BLaER1 (cell line): Measurements from ENCODE around the gene PRR12.
"Not testable (repeated sequence)": the region's sequence is repeated elsewhere in the genome, so short reads cannot be mapped to it uniquely, and the experiment has no call there.

Experiments
- H3K27ac ChIP-seq: shearing (Covaris generic); formaldehyde crosslinking; 2 replicates; pipeline ENCODE4 v1.8.1; 2022
- H3K27me3 ChIP-seq: shearing (Covaris generic); formaldehyde crosslinking; 2 replicates; pipeline ENCODE4 v1.8.1; 2022
- H3K36me3 ChIP-seq: shearing (Covaris generic); formaldehyde crosslinking; 2 replicates; pipeline ENCODE4 v1.8.1; 2022
- H3K4me1 ChIP-seq: shearing (Covaris generic); formaldehyde crosslinking; 2 replicates; pipeline ENCODE4 v1.8.1; 2022
- H3K4me2 ChIP-seq: shearing (Covaris generic); formaldehyde crosslinking; 2 replicates; pipeline ENCODE4 v1.8.1; 2022
- H3K4me3 ChIP-seq: shearing (Covaris generic); formaldehyde crosslinking; 2 replicates; pipeline ENCODE4 v1.8.1; 2022
- H3K9ac ChIP-seq: shearing (Covaris generic); formaldehyde crosslinking; 2 replicates; pipeline ENCODE4 v1.8.1; 2022
- H3K9me3 ChIP-seq: shearing (Covaris generic); formaldehyde crosslinking; 2 replicates; pipeline ENCODE4 v1.8.1; 2022
- H4K20me1 ChIP-seq: shearing (Covaris generic); formaldehyde crosslinking; 2 replicates; pipeline ENCODE4 v1.8.1; 2022
- Cebpa-rat ChIP-seq: shearing (Covaris generic); IDR thresholded peaks from 2 replicates; pipeline ENCODE4 v1.8.1; 2022

Gene PRR12

DNA sequence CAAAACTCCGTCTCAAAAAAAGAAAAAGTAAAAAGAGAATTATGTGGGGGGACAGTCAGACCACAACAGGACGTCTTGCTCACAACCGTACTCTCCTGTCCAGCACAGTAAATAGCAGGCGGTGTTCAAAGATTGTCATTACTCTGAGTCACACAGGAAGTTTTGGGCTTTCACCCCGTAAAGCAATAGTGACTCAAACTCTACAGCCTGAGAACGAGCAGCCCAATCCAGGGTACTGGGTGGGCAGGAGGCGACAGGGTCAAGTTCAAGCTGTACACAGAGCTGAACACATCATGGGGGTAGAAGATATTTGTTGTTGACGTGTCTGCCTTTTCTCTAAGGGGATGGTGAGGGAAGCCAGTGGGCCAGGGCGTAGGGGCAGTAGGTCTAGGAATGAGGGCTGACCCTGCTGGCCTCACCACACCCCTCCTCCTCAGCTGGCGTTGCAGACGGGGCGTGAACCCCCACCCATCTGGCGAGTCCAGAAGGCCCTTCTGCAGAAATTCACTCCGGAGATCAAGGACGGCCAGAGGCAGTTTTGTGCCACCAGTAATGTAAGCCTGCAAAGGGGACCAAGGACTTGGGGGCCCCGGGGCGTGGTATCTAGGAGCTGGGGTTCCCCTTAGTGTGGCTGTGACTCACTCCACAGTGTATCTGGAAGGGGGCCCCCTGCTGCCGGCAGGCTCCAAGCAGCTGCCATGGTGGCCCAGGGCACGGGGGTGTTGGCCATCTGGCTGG lies 23.3 kb downstream of the PRR12 start:
- H3K4me3 ChIP-seq = no peak overlapping the region
- H4K20me1 ChIP-seq = peaks cover 84% of the 10 kb centered on the region
- no peak overlapping the region for H3K4me2 ChIP-seq
- TF ChIP-seq Cebpa-rat = no peak
- H3K4me1 ChIP-seq = no peaks in the 10 kb centered on the region
- H3K27ac ChIP-seq = no peak overlapping the region
- H3K27me3 ChIP-seq = no peaks in the 10 kb centered on the region
- no peak overlapping the region for H3K9ac ChIP-seq
- peaks cover 13% of the 10 kb centered on the region; the same call in 1 of the 2 replicates for H3K9me3 ChIP-seq
- H3K36me3 ChIP-seq = peaks cover 96% of the 10 kb centered on the region

DNA sequence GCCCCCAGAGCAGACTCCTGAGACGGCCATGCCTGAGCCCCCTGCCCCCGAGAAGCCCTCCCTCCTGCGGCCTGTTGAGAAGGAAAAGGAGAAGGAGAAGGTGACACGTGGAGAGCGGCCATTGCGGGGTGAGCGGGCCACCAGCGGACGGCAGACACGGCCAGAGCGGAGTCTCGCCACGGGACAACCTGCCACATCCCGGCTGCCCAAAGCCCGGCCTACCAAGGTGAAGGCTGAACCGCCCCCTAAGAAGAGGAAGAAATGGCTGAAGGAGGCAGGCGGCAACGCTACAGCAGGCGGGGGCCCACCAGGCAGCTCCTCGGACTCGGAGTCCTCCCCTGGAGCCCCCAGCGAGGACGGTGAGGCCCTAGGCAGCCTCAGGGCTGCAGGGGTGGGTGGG lies 24.9 kb downstream of the PRR12 start:
- Histone ChIP-seq H3K9me3 (peaks cover 13% of the 10 kb centered on the region; the same call in 1 of the 2 replicates), H3K27me3 (no peaks in the 10 kb centered on the region), H3K4me3 (no peak overlapping the region), H3K27ac (no peak overlapping the region), H4K20me1 (peaks cover 74% of the 10 kb centered on the region), H3K4me2 (no peak overlapping the region), H3K4me1 (no peaks in the 10 kb centered on the region), H3K36me3 (peaks cover 95% of the 10 kb centered on the region), H3K9ac (no peak overlapping the region)
- no peak for TF ChIP-seq Cebpa-rat

DNA sequence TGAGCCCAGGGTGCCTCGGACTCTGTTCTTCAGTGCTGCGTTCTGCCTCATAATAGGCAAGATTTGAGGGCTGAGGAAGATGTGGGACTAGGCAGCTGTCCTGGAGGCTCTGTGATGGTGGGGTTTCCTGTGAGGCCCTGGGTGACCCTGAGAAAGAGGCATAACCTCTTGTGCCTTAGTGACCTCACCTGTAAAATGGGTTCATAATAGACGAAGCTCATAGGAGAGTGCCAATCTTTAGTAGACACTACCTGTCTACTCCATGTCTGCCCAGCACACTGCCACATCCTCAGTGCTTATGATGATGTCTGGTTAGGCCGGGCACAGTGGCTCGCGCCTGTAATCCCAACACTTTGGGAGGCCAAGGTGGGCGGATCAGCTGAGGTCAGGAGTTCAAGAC lies 25.6 kb downstream of the PRR12 start:
- Histone ChIP-seq H3K4me1 (no peaks in the 10 kb centered on the region), H3K36me3 (peaks cover 94% of the 10 kb centered on the region), H3K4me2 (no peak overlapping the region), H3K4me3 (no peak overlapping the region), H3K9ac (no peak overlapping the region), H3K27me3 (no peaks in the 10 kb centered on the region), H3K27ac (no peak overlapping the region), H3K9me3 (peaks cover 13% of the 10 kb centered on the region; the same call in 1 of the 2 replicates), H4K20me1 (peaks cover 71% of the 10 kb centered on the region)
- TF ChIP-seq Cebpa-rat = no peak

DNA sequence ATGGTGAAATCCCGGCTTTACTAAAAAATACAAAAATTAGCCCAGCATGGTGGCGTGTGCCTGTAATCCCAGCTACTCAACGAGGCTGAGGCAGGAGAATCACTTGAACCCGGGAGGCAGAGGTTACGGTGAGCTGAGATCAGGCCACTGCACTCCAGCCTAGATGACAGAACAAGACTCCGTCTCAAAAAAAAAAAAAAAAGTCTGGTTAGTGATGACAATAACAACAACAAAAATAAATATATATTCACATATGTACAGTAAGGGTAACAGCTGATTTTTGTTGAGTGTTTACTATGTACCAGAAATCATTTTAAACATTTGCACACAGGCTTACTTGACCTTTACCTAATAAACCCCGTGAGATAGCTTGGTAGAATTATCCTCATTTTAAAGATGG lies 26.0 kb downstream of the PRR12 start:
- H3K4me2 ChIP-seq = no peak overlapping the region
- TF ChIP-seq Cebpa-rat = no peak
- peaks cover 67% of the 10 kb centered on the region for H4K20me1 ChIP-seq
- H3K9ac ChIP-seq = no peak overlapping the region
- H3K4me3 ChIP-seq = no peak overlapping the region
- peaks cover 13% of the 10 kb centered on the region; the same call in 1 of the 2 replicates for H3K9me3 ChIP-seq
- no peak overlapping the region for H3K27ac ChIP-seq
- H3K27me3 ChIP-seq = no peaks in the 10 kb centered on the region
- H3K4me1 ChIP-seq = no peaks in the 10 kb centered on the region
- H3K36me3 ChIP-seq = peaks cover 97% of the 10 kb centered on the region

DNA sequence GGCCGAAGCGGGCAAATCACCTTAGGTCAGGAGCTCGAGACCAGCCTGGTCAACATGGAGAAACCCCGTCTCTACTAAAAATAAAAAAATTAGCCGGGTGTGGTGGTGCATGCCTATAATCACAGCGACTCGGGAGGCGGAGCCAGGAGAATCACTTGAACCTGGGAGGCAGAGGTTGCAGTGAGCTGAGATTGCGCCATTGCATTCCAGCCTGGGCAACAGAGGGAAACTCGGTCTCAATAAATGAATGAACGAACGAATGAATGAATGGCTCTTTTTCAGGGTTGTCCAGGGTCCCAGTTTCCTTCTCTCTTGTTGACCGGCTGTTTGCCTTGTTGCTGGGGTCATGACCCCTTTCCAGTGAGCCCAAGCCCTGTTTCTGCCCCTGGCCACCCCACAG lies 26.9 kb downstream of the PRR12 start:
- not testable (repeated sequence) for H3K4me3 ChIP-seq, H3K9ac ChIP-seq, H3K27ac ChIP-seq, H3K4me1 ChIP-seq, H3K4me2 ChIP-seq, H3K27me3 ChIP-seq
- Histone ChIP-seq H3K9me3 (peaks cover 13% of the 10 kb centered on the region; the same call in 1 of the 2 replicates), H3K36me3 (peaks cover 94% of the 10 kb centered on the region), H4K20me1 (peaks cover 58% of the 10 kb centered on the region)

DNA sequence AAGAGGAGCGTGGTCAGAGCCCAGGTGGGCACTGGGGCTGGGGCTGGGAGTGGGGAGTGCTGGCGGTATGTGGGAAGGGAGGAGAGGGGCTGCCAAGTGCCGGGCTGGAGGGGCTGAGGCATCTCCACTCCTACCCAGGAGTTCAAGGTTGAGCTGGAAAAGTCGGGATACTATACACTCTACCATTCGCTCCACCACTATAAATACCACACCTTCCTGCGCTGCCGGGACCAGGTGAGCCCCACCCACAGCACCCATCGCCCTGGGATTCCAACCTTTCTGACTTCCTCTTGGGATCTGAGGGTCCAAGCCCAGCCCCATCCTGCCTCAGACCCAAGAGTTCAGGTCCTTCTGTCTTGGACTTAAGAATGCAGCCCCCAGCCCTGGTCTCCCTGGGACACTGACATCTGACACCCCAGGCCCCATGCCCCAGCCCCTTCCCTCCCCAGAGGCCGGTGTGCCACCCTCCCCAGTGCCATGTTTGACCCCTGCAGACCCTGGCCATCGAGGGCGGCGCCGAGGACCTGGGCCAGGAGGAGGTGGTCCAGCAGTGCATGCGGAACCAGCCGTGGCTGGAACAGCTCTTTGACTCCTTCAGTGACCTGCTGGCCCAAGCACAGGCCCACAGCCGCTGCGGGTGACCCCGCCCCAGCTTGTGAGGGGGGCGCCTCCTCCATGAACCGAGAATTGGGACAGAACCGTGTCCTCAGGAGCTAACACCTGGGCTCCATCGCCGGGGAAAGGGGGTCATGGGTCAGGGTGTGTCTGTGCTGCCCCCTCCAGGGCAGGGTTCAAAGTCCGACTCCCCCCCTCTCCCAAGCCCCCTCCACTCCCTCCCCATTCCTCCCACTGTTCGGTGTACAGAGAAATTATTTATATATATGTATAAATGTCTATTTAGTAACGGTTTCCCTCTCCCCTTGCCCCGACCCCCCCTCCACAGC lies 34.3 kb downstream of the PRR12 start:
- no peak overlapping the region for H3K27ac ChIP-seq
- no peak overlapping the region for H3K9ac ChIP-seq
- H3K4me3 ChIP-seq = no peak overlapping the region
- peaks cover 14% of the 10 kb centered on the region for H4K20me1 ChIP-seq
- no peaks in the 10 kb centered on the region for H3K9me3 ChIP-seq
- H3K27me3 ChIP-seq = no peaks in the 10 kb centered on the region
- peaks cover 81% of the 10 kb centered on the region for H3K36me3 ChIP-seq
- H3K4me1 ChIP-seq = no peaks in the 10 kb centered on the region
- no peak for TF ChIP-seq Cebpa-rat
- H3K4me2 ChIP-seq = no peak overlapping the region

DNA sequence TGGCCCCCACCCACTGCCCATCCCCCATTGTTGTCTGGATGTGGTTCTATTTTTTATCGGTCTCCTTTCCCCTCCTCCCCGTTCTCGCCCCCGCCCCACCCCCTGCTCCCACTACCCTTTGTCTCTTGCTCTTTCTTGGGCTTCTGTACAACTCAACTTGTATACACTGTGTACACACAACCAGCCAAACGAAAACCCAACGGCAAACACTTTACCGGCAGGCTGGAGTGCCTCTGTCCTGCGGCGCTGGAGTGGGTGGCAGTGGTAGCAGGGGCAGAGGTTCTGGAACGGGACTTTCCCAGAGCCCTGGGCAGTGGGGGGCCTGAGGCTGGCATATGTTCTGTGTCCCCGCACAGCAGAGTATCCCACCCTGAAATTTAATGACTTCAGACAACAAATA lies 35.2 kb downstream of the PRR12 start:
- Histone ChIP-seq H3K4me1 (no peaks in the 10 kb centered on the region), H3K4me3 (no peak overlapping the region), H3K36me3 (peaks cover 76% of the 10 kb centered on the region), H4K20me1 (peaks cover 13% of the 10 kb centered on the region), H3K27ac (no peak overlapping the region), H3K27me3 (no peaks in the 10 kb centered on the region), H3K4me2 (no peak overlapping the region), H3K9ac (no peak overlapping the region), H3K9me3 (no peaks in the 10 kb centered on the region)
- no peak for TF ChIP-seq Cebpa-rat

DNA sequence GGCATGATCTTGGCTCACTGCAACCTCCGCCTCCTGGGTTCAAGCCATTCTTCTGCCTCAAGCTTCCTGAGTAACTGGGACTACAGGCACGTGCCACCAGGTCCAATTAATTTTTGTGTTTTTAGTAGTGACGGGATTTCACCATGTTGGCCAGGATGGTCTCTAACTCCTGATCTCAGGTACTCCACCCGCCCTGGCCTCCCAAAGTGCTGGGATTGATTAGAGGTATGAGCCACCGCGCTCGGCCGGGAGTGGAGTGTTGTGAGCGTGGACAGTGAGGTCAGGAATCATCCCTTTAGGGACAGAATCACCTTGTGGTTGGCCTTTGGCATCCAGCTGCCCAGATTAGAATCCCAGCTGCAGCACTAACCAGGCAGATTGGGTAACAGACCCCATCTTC lies 38.7 kb downstream of the PRR12 start:
- Histone ChIP-seq H3K9ac (no peak overlapping the region), H3K4me2 (no peak overlapping the region), H3K4me1 (no peaks in the 10 kb centered on the region), H3K27me3 (no peaks in the 10 kb centered on the region), H3K36me3 (peaks cover 53% of the 10 kb centered on the region), H3K27ac (no peak overlapping the region), H3K4me3 (no peak overlapping the region), H4K20me1 (peaks cover 5% of the 10 kb centered on the region; the same call in 1 of the 2 replicates), H3K9me3 (no peaks in the 10 kb centered on the region)
- TF ChIP-seq Cebpa-rat = no peak

DNA sequence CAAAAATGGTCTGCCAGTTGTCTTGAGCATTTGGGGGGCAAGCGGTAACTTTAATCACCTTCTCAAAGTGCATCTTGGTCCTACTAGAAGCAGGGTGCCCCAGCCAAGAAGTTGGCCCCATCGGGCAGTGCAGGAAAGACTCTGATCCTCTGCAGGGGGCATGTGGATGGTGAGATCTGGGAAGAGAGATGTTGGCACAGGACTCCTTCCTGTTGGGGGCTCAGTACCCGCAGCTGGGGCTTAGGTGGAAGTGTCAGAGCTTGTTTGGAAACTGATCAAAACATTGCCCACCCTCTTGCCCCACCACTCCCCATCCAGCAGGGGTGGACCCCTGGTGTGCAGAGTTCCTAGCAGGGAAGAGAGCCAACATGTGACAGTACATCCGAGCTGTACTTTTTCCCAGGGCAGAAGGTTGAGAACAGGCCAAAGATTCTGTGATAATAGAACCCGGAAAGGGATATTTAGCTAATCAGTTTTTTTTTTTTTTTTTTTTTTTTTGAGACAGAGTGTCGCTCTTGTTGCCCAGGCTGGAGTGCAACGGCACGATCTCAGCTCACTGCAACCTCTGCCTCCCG lies 40.1 kb downstream of the PRR12 start:
- no peaks in the 10 kb centered on the region for H3K9me3 ChIP-seq
- H4K20me1 ChIP-seq = no peaks in the 10 kb centered on the region
- no peak overlapping the region for H3K9ac ChIP-seq
- H3K4me2 ChIP-seq = no peak overlapping the region
- H3K4me1 ChIP-seq = peaks cover 14% of the 10 kb centered on the region
- H3K27me3 ChIP-seq = no peaks in the 10 kb centered on the region
- peaks cover 44% of the 10 kb centered on the region for H3K36me3 ChIP-seq
- TF ChIP-seq Cebpa-rat = no peak
- no peak overlapping the region for H3K4me3 ChIP-seq
- no peak overlapping the region for H3K27ac ChIP-seq
